Measurements from ENCODE around the gene PTPRE.

The PTPRE gene

DNA sequence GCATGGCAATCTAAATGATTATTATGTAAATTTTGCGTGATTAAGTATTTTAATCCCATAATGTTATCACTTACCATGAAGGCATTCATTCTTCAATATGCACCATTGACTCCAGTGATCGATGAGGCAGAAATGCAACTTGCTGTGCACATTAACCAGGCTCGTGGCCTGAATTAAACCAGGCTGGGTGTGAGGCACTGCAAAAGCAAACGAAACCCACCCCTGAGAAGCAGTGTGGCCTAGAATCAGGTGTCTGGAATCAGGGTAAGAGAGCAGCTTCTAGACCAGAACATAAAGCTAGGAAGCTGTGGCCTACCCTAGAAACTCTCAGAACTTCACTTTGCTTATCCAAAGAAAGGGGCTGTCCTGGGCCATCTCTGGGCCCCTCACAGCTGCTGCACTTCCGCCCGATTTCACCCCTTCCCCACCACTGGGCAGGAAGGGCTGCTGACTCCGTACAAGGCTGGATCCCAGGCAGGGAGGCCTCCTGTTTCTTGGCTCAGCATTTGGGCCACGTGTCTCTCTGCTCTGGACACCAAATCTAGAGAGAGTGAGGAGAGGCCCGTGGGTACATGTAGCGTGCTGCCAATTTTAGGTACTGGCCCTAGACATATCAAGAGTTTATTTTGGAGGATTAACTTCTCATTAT, 4.4 kb downstream of the PTPRE start:
- DNase-seq: no peak
- no peaks in the 10 kb centered on the region for H3K4me1 Mint-ChIP-seq

GRCh38 chr10:127911867-127912257, 5.0 kb downstream of the PTPRE start:
- Mint-ChIP-seq H3K9me3 (peaks cover 5 to 10% of the 10 kb centered on the region in 2 donors), H3K4me3 (no peak overlapping the region), H3K27ac (no peak overlapping the region), H3K4me1 (no peaks in the 10 kb centered on the region), H3K27me3 (peaks cover 31% of the 10 kb centered on the region)
- no peak for ATAC-seq
- DNase-seq: no peak

More for the DNA sequence above, 4.4 kb downstream of the PTPRE start:
- H3K9me3 Mint-ChIP-seq: peaks cover 3 to 5% of the 10 kb centered on the region in 2 donors
- no peak overlapping the region for H3K27ac Mint-ChIP-seq
- peaks cover 36% of the 10 kb centered on the region for H3K27me3 Mint-ChIP-seq
- no peak for ATAC-seq
- no peak overlapping the region for H3K4me3 Mint-ChIP-seq

DNA sequence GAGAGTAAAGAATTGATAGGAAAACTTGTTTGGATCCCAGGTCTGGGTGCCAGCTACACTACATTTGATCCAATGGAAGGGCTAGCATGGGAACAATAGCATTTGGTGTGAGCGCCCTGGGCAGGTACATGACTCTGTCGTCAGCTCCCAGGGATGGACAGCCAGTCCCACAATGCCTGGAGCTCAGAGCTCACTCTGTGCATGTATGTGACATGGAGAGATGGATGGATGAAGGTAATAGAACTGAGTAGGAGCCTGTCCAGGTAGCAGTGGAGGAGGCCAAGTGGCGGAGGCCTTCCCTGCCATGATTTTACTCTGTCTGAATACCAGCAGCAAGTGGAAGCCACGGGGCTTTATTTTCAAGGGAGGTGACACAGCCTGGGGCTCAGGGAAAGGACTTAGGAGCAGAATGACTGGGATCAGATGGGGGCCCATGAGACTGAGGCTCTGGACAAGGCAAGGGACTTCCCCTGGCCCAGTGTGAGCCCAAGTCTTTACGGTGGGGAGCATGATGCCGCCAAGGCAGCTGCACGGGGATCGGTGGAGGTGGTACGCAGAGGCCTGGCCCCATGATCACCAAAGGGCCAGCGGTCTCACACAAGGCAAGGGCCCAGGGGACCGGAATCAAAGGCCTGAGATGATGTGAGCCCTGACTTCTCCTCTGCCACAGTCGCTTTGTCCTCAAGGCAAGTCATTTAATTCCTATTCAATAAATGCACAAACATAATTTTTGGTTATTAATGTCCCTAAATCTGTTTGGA, 5.9 kb downstream of the PTPRE start:
- Mint-ChIP-seq H3K4me3 (no peak overlapping the region), H3K27ac (no peak overlapping the region), H3K4me1 (no peaks in the 10 kb centered on the region), H3K27me3 (peaks cover 30% of the 10 kb centered on the region), H3K9me3 (peaks cover 5 to 13% of the 10 kb centered on the region in 2 donors)
- ATAC-seq: no peak
- DNase-seq: no peak

DNA sequence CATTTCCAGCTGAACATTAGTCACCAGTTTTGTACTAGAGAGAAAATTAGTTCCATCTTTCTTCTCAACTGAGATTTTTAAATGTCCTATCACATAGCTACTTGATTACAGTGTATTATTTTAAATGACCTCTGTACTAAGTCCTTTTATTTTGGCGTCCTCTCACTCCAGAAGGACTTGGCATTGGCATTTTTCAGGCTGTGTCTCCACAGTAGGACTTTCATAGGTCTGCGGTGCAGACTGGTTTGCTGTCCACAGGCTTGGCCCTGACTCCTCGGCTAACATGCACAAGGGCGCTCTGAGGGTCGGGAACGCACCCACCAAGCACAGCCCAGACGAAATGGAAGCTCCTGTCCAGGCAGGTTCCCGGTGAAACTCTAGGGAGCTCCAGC, 6.5 kb downstream of the PTPRE start:
- Mint-ChIP-seq H3K9me3 (peaks cover 5 to 13% of the 10 kb centered on the region in 2 donors), H3K4me1 (no peaks in the 10 kb centered on the region), H3K27me3 (peaks cover 24% of the 10 kb centered on the region), H3K27ac (no peak overlapping the region), H3K4me3 (no peak overlapping the region)
- ATAC-seq (no peak), DNase-seq (no peak)

DNA sequence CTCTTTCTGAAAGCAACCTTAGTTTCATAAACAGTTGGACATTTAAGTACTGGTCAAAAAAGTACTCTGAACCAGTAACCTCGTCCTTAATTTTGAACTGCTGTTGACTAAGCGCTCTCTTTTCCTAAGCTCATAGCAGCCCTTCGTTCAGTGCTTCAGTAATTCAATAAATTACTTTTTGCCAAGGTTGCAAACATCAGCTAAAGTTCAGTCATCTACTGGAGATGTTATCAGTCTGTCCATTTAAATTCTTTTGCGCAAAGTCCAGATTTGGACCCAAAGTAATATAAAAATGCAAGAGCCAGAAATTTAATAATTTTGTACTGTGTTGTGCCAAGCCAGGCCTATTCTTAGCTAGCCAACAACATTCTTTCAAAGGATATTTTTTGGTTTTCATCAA, 8.4 kb downstream of the PTPRE start:
- Mint-ChIP-seq H3K4me1 (peaks cover 13% of the 10 kb centered on the region), H3K27ac (no peak overlapping the region), H3K4me3 (no peak overlapping the region), H3K9me3 (peaks cover 5 to 13% of the 10 kb centered on the region in 2 donors), H3K27me3 (peaks cover 5% of the 10 kb centered on the region)
- no peak for DNase-seq
- ATAC-seq: no peak

DNA sequence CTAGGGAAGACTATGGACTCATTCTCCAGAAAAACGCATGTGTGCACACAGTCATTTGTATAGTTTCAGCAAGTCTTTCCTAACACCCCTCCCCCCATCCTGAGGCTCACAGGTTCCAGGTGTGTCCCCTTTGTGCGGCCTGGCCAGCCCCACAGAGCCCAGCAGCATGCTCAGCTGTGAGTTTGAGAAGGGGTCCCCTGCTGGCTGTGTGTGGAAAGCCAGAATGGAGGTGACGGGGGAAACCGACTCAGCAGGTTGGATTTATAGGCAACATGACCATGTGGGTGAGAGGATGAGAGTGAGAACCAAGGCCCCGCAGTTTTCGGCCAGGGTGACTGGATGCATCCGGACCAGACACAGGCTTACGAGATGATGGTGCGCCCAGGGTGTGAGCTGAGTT, 9.9 kb downstream of the PTPRE start:
- no peak for DNase-seq
- H3K27ac Mint-ChIP-seq: no peak overlapping the region
- H3K27me3 Mint-ChIP-seq: no peaks in the 10 kb centered on the region
- peaks cover 15% of the 10 kb centered on the region for H3K4me1 Mint-ChIP-seq
- ATAC-seq: no peak
- no peak overlapping the region for H3K4me3 Mint-ChIP-seq
- H3K9me3 Mint-ChIP-seq: peaks cover 5 to 13% of the 10 kb centered on the region in 2 donors

- no peak overlapping the region for H3K27ac Mint-ChIP-seq
- ATAC-seq: no peak
- no peak for DNase-seq
- peaks cover 15% of the 10 kb centered on the region for H3K4me1 Mint-ChIP-seq
- H3K4me3 Mint-ChIP-seq: no peak overlapping the region
- peaks cover 5 to 13% of the 10 kb centered on the region in 2 donors for H3K9me3 Mint-ChIP-seq
- no peaks in the 10 kb centered on the region for H3K27me3 Mint-ChIP-seq
Measured at GRCh38 chr10:127918572-127918971, 11.7 kb downstream of the PTPRE start.

DNA sequence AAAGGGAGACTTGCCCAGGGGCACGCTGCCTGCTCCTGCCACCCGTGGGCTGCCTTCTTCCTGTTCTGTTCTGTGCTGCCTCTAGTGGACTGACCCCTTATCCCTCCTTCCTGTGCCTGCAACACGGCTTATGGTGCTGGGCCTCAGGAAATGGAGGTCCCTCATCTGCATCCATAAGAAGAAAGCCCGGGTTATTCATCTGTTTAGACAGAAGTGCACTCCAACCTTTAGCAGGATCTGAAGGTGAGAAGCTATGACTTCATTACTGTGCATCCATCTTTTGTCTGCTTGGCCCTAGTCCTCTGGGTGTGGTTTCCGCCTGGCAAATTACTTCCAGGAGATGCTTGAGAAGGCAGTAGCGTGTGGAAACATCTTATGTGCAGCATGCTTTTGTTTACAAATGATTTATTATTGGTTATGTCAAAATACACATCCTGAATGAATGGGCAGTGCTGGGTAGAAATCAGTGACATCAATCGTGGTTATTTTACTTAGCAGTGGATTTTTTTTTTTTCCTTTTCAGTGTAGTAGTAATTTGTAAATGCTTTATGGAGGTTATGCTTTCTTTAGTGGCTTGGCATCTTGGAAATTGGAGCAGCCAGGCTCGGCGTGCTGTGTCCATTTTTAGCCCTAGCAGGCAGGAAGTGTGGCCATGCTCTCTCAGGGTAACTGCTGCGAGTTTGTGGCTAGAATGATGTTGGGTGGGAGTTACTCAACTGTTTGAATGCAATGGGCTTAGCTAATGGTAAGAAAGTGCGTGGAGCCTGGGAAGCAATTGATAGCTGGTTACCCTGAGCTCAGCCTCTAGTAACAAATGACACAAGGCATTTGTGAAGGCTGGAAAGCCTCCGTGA, 12.7 kb downstream of the PTPRE start:
- DNase-seq (no peak), ATAC-seq (peak; percentile 61)
- Mint-ChIP-seq H3K4me3 (no peak overlapping the region), H3K9me3 (peaks cover 5 to 13% of the 10 kb centered on the region in 2 donors), H3K27me3 (no peaks in the 10 kb centered on the region), H3K4me1 (peaks cover 15% of the 10 kb centered on the region), H3K27ac (no peak overlapping the region)

- Mint-ChIP-seq H3K27me3 (no peaks in the 10 kb centered on the region), H3K4me1 (peaks cover 15% of the 10 kb centered on the region), H3K4me3 (no peak overlapping the region), H3K27ac (no peak overlapping the region), H3K9me3 (peaks cover 5 to 13% of the 10 kb centered on the region in 2 donors)
- no peak for DNase-seq
- no peak for ATAC-seq
Measured at GRCh38 chr10:127920306-127921074, 13.6 kb downstream of the PTPRE start.

DNA sequence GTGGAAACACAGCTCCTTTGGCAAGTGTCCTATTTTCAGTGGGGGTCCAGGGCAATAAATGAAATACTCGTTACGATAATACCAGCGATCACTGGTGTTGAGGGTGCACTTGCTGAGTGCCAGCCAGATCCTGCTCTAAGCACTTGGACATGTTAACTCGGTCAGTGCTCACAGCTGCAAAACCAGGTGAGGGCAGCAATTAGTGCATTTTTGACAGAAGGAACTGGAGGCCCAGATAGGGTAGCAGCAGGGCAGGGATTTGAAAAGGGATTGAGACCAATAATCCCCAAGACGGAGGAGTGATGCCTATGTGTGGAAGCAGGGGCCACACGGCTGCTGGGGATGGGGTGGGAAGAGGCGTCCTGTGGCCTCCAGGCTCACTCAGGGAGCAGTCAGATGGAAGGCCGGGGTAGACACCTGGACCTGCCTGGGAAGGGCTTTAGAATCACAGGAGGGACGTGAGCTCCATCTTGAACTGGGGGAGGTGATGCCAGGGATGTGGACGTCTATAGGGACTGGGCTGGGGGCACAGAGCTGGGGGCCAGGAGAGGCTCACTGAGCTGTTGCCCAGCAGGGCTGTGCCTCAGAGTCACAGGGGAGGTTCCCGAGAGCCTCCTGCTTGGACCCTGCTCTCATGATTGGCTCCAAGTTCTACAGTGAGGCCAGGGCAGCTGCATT, 14.3 kb downstream of the PTPRE start:
- peaks cover 3 to 9% of the 10 kb centered on the region in 2 donors for H3K9me3 Mint-ChIP-seq
- H3K27ac Mint-ChIP-seq: no peak overlapping the region
- H3K4me1 Mint-ChIP-seq: peaks cover 15% of the 10 kb centered on the region
- DNase-seq: no peak
- H3K4me3 Mint-ChIP-seq: no peak overlapping the region
- ATAC-seq: no peak
- H3K27me3 Mint-ChIP-seq: no peaks in the 10 kb centered on the region

DNA sequence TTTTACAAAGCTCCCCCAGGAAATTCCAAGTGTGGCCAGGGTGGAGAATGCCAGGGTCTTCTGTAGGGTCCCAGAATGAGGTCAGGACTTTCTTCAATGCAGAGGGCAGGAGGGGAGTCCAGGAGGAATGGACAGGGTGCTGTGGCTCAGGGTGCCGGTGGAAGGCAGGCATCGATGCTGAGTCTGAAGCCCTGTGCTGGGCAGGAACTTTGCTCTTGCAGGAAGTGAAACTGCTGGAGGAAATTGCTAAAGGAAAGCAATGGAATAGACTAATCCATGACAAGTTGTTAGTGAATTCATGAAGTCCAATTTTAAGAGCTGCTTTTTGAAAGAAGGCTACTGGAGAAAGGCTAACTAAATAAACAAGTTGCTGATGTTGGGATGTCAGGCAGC, 14.8 kb downstream of the PTPRE start:
- Mint-ChIP-seq H3K27me3 (no peaks in the 10 kb centered on the region), H3K4me3 (no peak overlapping the region), H3K9me3 (peaks cover 0 to 4% of the 10 kb centered on the region in 2 donors), H3K27ac (no peak overlapping the region), H3K4me1 (peaks cover 15% of the 10 kb centered on the region)
- ATAC-seq (no peak), DNase-seq (no peak)

DNA sequence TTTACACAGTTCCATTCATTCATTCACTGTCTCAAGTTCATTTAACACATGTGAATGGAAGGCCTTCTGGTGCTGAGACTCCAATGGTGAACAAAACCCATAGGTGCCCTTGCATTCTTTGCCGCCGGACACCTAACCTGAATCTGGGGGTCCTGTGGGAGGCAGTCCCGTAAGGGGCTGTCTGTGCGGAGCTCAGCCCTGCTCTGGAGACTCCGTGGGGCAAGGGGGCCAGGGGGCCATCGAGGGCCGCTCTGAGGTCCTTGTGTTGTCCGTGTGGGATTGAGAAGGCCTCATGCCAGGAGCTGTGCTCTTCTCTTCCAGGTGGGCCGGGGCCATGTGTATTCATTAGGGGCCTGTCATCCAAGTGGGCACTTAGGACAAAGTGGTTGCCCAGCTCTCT, 15.3 kb downstream of the PTPRE start:
- DNase-seq (no peak), ATAC-seq (no peak)
- Mint-ChIP-seq H3K4me3 (no peak overlapping the region), H3K4me1 (peaks cover 15% of the 10 kb centered on the region), H3K27ac (no peak overlapping the region), H3K27me3 (no peaks in the 10 kb centered on the region), H3K9me3 (no peaks in the 10 kb centered on the region)

DNA sequence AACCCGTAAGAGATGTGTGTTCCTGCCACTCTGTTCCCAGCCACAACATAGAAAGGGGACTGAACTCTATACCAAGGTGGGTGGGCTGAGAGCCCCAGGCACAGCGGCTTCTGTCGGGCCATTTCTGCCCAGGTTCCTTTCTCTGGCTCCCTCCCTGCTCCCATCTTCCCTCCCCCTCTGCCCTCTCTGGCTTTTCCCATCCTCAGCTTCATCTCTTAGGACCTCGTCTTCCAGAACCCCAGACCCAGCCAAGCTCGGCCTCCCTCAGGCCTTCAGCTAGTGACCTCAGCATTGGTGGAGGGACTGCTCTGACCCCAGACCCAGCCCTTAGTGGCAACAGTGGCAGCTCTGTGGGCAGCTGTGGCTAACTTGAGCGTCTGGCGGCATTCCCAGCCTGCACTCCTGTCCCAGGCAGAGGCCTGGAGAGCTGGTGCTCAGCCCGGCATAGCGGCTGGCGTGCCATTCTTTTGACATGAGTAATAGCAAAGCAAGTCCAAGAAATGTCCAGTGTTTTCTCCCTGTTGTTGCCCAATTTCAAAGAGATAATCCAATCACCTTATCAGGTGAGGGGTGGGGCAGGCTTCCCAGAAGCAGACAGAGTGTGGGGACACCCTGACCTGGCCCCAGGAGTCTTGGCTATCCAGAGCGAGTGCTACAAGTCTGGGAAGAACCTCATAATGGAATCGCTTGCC, 15.9 kb downstream of the PTPRE start:
- Mint-ChIP-seq H3K4me3 (no peak overlapping the region), H3K27ac (no peak overlapping the region), H3K4me1 (peaks cover 15% of the 10 kb centered on the region), H3K27me3 (no peaks in the 10 kb centered on the region), H3K9me3 (no peaks in the 10 kb centered on the region)
- ATAC-seq (no peak), DNase-seq (no peak)

DNA sequence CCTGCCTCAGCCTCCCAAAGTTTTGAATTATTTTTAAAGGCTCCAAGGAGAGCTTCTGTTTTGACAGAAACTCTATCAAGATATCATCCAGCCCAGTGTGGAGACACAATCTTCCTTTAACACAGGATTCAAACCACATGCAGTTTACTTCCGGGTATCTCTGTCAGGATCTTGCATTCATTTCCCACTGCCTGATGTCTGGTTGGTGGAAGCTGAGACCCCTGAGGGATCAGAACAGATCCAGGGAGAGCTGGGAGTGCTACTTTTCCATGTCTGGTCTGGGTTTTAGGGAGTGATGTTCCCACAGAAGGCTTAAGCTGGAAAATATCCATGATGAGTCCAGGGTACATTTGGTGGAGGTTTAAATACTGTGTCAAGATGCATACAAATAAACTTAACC, 16.7 kb downstream of the PTPRE start:
- no peak for ATAC-seq
- H3K27me3 Mint-ChIP-seq: no peaks in the 10 kb centered on the region
- H3K27ac Mint-ChIP-seq: no peak overlapping the region
- H3K4me3 Mint-ChIP-seq: no peak overlapping the region
- no peak for DNase-seq
- no peaks in the 10 kb centered on the region for H3K9me3 Mint-ChIP-seq
- H3K4me1 Mint-ChIP-seq: peaks cover 15% of the 10 kb centered on the region

Measured in stimulated activated naive CD8-positive, alpha-beta T cell treated with anti-CD3 and anti-CD28 coated beads, Interleukin-15, amount 100 ng/mL, for 72 hours (primary cell).